HG03354 (cell line): ENCODE measurements around the gene RAB26.
"Not testable (repeated sequence)": the region's sequence is repeated elsewhere in the genome, so short reads cannot be mapped to it uniquely, and the experiment has no call there.

ENCODE experiments used
- ATAC-seq: cut with Tn5 transposase; IDR thresholded peaks from one replicate; pipeline ENCODE4 v1.9.1; 2021; ENCODE audit warnings: mild to moderate bottlenecking; ENCODE audit not compliant: unreplicated experiment, poor library complexity, severe bottlenecking

RAB26 gene

DNA sequence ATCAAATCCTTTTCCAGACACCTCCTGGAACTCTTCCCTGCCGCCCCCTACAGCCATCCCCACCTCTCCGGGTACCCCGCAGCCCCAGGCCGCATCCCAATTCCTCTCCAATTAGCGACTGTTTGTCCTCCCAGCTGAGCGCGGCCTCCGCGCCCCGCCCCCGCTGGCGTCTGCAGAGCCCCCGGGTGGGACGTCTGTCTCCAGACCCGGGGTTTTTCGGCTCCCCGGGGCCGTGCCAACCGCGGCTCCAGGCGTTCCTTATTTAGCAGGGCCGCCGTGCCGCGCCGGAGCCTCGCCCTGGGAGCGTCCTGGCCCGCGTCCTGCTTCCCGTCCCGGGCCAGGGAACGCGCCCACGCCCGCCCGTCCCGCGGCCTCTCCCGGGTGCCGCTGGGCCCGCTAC is 13.4 kb upstream of the RAB26 start:
- not testable (repeated sequence) for ATAC-seq

DNA sequence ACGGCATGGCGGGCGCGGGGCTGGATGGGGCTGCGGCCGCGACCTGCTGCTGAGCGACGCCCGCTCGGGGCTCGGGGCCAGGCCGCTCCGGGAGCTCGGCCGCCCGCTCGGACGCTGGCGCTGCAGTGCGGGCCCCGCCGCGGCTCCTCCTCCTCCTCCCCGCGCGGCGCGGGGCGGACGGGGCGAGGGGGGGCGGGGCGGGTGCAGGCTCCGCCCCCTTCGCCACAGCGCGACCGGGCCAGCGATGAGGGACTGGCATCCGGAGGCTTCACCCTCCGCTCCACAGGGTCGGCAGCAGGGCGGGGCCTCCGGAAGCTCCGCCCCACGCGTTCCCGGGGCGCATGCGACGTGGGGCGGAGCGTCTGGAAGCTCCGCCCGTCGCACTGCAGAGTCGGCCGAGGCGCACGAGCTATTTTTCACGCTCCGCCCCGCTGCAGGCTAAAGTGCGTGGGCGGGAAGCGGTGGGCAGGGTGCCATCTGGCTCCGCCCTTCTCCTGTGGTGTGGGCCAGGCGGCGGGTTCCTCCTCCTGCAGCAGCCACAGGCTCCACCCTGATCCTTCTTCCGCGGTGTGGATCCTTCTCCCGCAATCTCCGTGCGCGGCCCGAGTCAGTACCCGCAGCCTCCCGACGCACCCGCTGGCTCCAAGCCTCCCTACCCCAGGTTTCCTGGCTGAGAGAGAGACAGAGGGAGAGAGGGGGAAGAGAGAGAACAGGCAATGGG is 12.5 kb upstream of the RAB26 start, which contains the start of gene PKD1:
PKD1 (minus strand) TSS at position 129 of the 721 bp plus-strand sequence. CDS start 209 bp downstream, outside the sequence.
- ATAC-seq, result not testable (repeated sequence)

GRCh38 chr16:2142942-2143877 is 5.2 kb upstream of the RAB26 start:
- no peak for ATAC-seq

DNA sequence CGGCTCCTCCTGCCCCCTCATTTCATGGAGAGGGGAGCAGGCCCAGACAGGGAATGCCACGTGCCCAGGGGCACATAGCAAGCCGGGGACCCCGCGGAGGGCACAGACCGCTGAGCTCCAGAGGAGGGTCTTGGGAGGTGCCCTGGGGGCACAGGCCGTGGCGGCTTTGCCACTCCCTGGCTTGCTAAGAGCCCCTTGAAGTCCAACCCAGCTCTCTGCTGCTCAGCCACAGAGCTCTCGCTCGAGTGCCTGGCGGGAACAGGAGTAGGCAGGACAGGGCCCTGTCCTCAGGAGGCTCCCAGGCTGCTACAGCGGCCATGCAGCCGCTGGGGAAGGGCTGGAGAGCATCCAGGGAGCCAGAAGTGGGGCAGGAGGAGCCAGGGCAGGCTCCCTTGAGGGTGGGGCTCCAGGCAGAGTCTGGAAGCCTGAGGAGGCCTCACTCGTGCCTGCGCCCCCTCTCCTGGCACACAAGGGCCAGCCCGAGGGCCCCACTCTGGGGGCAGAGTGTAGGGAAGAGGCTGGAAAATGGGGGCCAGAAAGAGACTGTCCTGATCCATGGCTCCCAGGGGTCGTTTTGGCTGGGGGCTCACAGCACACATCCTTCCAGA is 4.4 kb upstream of the RAB26 start:
- ATAC-seq, result no peak

- no peak for ATAC-seq
These were observed 2.6 kb upstream of the RAB26 start for GRCh38 chr16:2145843-2146242.

DNA sequence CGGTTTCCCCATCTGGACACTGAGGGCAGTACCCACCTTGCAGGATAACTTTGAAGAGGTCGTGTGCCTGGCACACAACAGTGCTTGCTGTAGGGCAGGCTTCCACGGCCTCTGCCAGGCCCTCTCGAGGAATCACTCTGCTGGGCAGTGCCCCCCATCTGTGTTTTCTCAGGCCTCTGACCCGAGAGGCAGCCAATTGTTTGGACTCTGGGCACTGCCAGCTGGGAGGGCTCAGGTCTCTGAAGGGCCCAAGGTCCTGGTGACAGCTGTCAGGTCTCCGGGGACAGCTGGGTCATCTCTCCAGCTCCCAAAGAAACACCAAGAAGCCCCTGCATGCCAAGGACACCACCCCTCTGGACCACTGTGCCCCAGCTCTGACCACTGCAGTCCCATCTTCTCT is 1.0 kb upstream of the RAB26 start:
- ATAC-seq, result no peak

- ATAC-seq, result peak; percentile 15
These were observed 547 bp downstream of the RAB26 start for GRCh38 chr16:2148714-2149629.

- ATAC-seq, result no peak
These were observed 1.4 kb downstream of the RAB26 start for GRCh38 chr16:2149630-2150417.

GRCh38 chr16:2150418-2151187 is 2.2 kb downstream of the RAB26 start:
- no peak for ATAC-seq

DNA sequence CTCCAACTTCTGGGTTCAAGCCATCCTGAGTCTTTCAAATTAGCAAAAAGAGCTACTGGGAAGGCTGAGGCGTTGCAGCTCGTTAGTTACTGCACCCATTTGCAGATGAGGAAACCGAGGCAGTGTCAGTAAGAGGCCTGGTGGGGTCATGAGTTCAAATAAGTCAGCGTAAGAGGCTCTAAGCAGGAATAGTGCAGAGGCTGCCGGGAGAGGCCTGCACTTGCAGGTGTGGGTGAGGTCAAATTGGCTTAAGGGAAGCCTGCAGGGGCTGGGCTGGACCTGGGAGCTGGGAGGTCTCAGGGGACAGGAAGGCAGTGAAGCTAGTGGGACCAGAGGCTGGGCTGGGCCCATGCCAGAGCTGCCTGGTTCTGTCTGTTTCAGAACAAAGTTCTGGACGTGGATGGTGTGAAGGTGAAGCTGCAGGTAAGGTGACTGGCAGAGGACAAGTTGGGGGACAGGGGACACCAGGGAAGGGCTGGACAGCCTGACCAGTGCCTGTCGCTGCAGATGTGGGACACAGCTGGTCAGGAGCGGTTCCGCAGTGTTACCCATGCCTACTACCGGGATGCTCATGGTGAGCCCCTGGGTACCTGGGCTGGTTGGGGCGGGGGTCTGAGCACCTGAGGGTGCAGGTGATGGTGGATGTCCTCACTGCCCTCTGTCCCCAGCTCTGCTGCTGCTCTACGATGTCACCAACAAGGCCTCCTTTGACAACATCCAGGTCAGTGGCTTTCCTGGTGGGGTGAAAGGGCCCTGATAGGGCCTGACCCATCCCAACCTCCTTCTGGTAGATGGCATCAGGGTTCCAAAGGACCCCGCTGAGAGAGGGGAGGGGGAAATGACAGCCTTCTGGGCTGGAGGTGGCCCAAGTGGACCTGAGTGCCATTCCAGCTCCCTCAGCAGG is 3.0 kb downstream of the RAB26 start:
- no peak for ATAC-seq

GRCh38 chr16:2152695-2153506 is 4.5 kb downstream of the RAB26 start:
- no peak for ATAC-seq

GRCh38 chr16:2154533-2155090 is 6.2 kb downstream of the RAB26 start:
- ATAC-seq, result no peak

DNA sequence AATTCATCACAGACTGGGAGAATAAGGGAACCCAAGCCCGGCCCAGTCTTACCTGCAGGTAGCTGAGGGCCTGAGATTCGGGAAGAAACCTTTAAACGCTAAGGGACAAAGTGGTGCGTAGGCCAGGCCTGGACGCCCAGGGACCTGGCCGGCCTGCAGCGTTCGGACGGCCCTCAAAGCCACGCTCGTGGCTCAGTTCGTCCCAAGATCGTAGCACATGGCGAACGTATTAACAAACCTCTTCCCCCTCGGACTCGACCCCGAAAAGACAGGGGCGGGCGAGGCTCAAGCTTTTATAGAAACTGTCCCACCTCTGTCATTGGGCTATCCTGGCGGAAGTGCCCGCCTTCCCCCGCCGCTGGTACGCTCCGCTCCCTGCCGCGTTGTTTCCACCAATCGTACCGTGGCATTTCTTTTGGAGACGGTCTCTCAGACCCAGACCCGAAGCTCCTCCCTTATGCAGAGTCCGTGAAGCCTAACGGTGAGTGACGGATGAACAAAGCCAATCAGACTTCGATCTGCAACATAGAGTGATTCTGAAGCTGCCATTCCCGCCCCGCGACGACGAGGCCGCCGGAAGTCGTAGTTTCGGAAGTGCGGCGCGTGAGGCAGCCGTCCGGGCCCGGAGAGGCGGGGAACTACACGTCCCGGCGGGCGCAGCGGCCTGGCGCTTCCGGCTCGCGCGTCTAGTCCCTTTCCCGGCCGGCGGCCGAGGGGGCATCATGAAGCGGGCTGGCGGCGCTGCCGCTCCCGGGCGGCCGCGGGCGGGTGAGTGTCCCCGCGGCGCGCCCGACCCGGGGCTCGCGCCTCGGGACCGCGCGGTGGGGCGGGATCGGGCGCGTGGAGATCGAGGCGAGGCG is 6.9 kb downstream of the RAB26 start, which contains the start of gene TRAF7:
TRAF7 (plus strand) TSS at position 692 of the 860 bp plus-strand sequence. CDS start 8,139 bp downstream, outside the sequence.
- ATAC-seq, result peak; percentile 88

- ATAC-seq, result no peak
These were observed 7.8 kb downstream of the RAB26 start for GRCh38 chr16:2155977-2156848.
